H1 (cell line): ENCODE measurements around the gene SLC66A3. TPM values are rescaled to one million over a fixed set of nuclear protein-coding genes. Genes with fewer than 3 reads are reported as not detected.

Experiments
- CTCF ChIA-PET: fragments of 300-600 bp; sonication (Branson Sonifier 250); formaldehyde crosslinking; loops from one replicate; lab custom pipeline; 2021; ENCODE audit not compliant: partially characterized antibody; lab: Charles Lee
- POLR2A ChIA-PET: fragments of 300-600 bp; sonication (Branson Sonifier 250); formaldehyde crosslinking; loops from one replicate; lab custom pipeline; 2021; ENCODE audit warnings: inconsistent platforms; ENCODE audit not compliant: partially characterized antibody; lab: Charles Lee
- DNase-seq, 2 experiments: peaks; one replicate each; pipeline versions ENCODE4 v3.0.0 to v3.0.0-alpha.2; 2010 to 2022; ENCODE audit warnings: low spot score in 2 of 2, low read depth in 1 of 2, mixed read lengths in 1 of 2
- FAIRE-seq: peaks from 2 replicates; lab custom pipeline; 2011; peaks lifted over from hg19 to GRCh38; lab: Jason Lieb, UNC
- H2AFZ ChIP-seq: 2 replicates; pipeline ENCODE4 v1.8.1; 2012; ENCODE audit warnings: low read length, inconsistent platforms
- H2AK5ac ChIP-seq: 2 replicates; pipeline ENCODE4 v1.6.1; 2013; ENCODE audit warnings: low read depth, low read length
- H2BK120ac ChIP-seq: replicated peaks from 2 replicates; pipeline ENCODE3; 2013; ENCODE audit warnings: low read depth, low read length, inconsistent platforms
- H2BK12ac ChIP-seq: 2 replicates; pipeline ENCODE4 v1.6.1; 2013; ENCODE audit warnings: low read depth, low read length
- H2BK15ac ChIP-seq: 2 replicates; pipeline ENCODE4 v1.6.1; 2013; ENCODE audit warnings: low read length
- H2BK20ac ChIP-seq: 2 replicates; pipeline ENCODE4 v1.6.1; 2013; ENCODE audit warnings: low read length
- H2BK5ac ChIP-seq: 2 replicates; pipeline ENCODE4 v1.6.1; 2013; ENCODE audit warnings: low read depth, low read length
- H3K14ac ChIP-seq: 2 replicates; pipeline ENCODE4 v1.6.1; 2013; ENCODE audit warnings: inconsistent platforms; ENCODE audit not compliant: insufficient read length
- H3K18ac ChIP-seq: 2 replicates; pipeline ENCODE4 v1.6.1; 2013; ENCODE audit warnings: low read length; ENCODE audit errors: extremely low read depth
- H3K23ac ChIP-seq: 2 replicates; pipeline ENCODE4 v1.6.1; 2013; ENCODE audit warnings: inconsistent platforms; ENCODE audit not compliant: insufficient read length
- H3K23me2 ChIP-seq: 2 replicates; pipeline ENCODE4 v1.6.1; 2013; ENCODE audit warnings: low read depth, low read length
- H3K27ac ChIP-seq: 2 replicates; pipeline ENCODE4 v1.6.1; 2011; ENCODE audit warnings: low read depth, low read length, inconsistent platforms
- H3K27me3 ChIP-seq, 4 experiments: replicated peaks in 1 of 4; 1 replicate in 1 of 4; 2 replicates in 3 of 4; pipeline versions ENCODE4 v1.6.1 to v1.8.1; 2011 to 2013; ENCODE audit warnings: low read length in 3 of 4, mild to moderate bottlenecking in 3 of 4, inconsistent platforms in 2 of 4, mixed read lengths in 2 of 4, moderate library complexity in 1 of 4; ENCODE audit not compliant: control insufficient read depth in 3 of 4, insufficient read depth in 3 of 4; ENCODE audit errors: extremely low read depth in 1 of 4
- H3K36me3 ChIP-seq, 4 experiments: 2 replicates each; pipeline versions ENCODE4 v1.6.1 to v1.8.1; 2011 to 2013; ENCODE audit warnings: mild to moderate bottlenecking in 4 of 4, low read length in 3 of 4, moderate library complexity in 2 of 4, control low read depth in 1 of 4, inconsistent platforms in 1 of 4; ENCODE audit not compliant: insufficient read depth in 4 of 4, control insufficient read depth in 2 of 4
- H3K4ac ChIP-seq: replicated peaks from 2 replicates; pipeline ENCODE3; 2013; ENCODE audit warnings: low read length, low read depth, mixed read lengths, inconsistent platforms; ENCODE audit not compliant: insufficient read length
- H3K4me1 ChIP-seq, 4 experiments: replicated peaks in 1 of 4; 1 replicate in 1 of 4; 2 replicates in 3 of 4; pipeline versions ENCODE4 v1.6.1 to v1.8.1; 2011 to 2013; ENCODE audit warnings: low read length in 3 of 4, inconsistent platforms in 2 of 4, mixed read lengths in 1 of 4; ENCODE audit not compliant: insufficient read depth in 4 of 4, control insufficient read depth in 3 of 4
- H3K4me2 ChIP-seq, 2 experiments: 2 replicates each; pipeline versions ENCODE4 v1.6.1 to v1.8.1; 2011 to 2013; ENCODE audit warnings: low read depth in 2 of 2, low read length in 2 of 2, control low read depth in 1 of 2, inconsistent platforms in 1 of 2, mild to moderate bottlenecking in 1 of 2; ENCODE audit not compliant: insufficient read depth in 1 of 2
- H3K4me3 ChIP-seq, 4 experiments: fragments of 200-600, 300-600 bp in 1 of 4; sonication (generic), shearing (Covaris generic), sonication (Bioruptor Twin) in 1 of 4; 2 replicates each; pipeline versions ENCODE4 v1.5.1 to v1.8.1; 2011 to 2016; ENCODE audit warnings: low read length in 4 of 4, low read depth in 3 of 4, control low read depth in 2 of 4, inconsistent platforms in 2 of 4, mild to moderate bottlenecking in 2 of 4, mixed read lengths in 1 of 4, moderate library complexity in 1 of 4; ENCODE audit not compliant: insufficient read depth in 2 of 4; ENCODE audit errors: extremely low read depth in 1 of 4
- H3K56ac ChIP-seq: replicated peaks from 2 replicates; pipeline ENCODE3; 2013; ENCODE audit warnings: low read depth, mild to moderate bottlenecking, mixed read lengths, low read length, inconsistent platforms; ENCODE audit not compliant: insufficient read length
- H3K79me1 ChIP-seq: 2 replicates; pipeline ENCODE4 v1.6.1; 2013; ENCODE audit warnings: low read depth, low read length, control low read depth
- H3K79me2 ChIP-seq, 2 experiments: 2 replicates each; pipeline versions ENCODE4 v1.6.1 to v1.8.1; 2012 to 2013; ENCODE audit warnings: low read length in 2 of 2, mild to moderate bottlenecking in 2 of 2, inconsistent platforms in 1 of 2; ENCODE audit not compliant: insufficient read depth in 2 of 2, control insufficient read depth in 1 of 2
- H3K9ac ChIP-seq, 4 experiments: replicated peaks in 1 of 4; 1 replicate in 1 of 4; 2 replicates in 3 of 4; pipeline versions ENCODE4 v1.6.1 to v1.8.1; 2011 to 2013; ENCODE audit warnings: low read depth in 3 of 4, low read length in 3 of 4, control low read depth in 2 of 4, mild to moderate bottlenecking in 2 of 4, moderate library complexity in 2 of 4, inconsistent platforms in 1 of 4; ENCODE audit errors: extremely low read depth in 1 of 4
- H3K9me3 ChIP-seq, 2 experiments: 2 replicates each; pipeline versions ENCODE4 v1.6.1 to v1.8.1; 2012 to 2013; ENCODE audit warnings: mild to moderate bottlenecking in 2 of 2, moderate library complexity in 2 of 2, control low read depth in 1 of 2, inconsistent platforms in 1 of 2, low read depth in 1 of 2, low read length in 1 of 2, mixed read lengths in 1 of 2; ENCODE audit not compliant: insufficient read depth in 2 of 2
- H4K20me1 ChIP-seq, 2 experiments: replicated peaks in 1 of 2; 2 replicates each; pipeline versions ENCODE3 to v1.8.1; 2011 to 2013; ENCODE audit warnings: inconsistent platforms in 2 of 2, low read length in 2 of 2, mild to moderate bottlenecking in 1 of 2; ENCODE audit not compliant: insufficient read depth in 2 of 2, control insufficient read depth in 1 of 2
- H4K5ac ChIP-seq: 2 replicates; pipeline ENCODE4 v1.6.1; 2013; ENCODE audit warnings: low read length, low read depth, mixed read lengths, inconsistent platforms; ENCODE audit not compliant: insufficient read length
- H4K8ac ChIP-seq: 2 replicates; pipeline ENCODE4 v1.8.0; 2013; ENCODE audit warnings: mild to moderate bottlenecking, moderate library complexity, low read length, inconsistent platforms; ENCODE audit not compliant: insufficient read depth; ENCODE audit errors: extremely low read depth
- H4K91ac ChIP-seq: replicated peaks from 2 replicates; pipeline ENCODE3; 2013; ENCODE audit warnings: low read length, mixed read lengths, inconsistent platforms; ENCODE audit not compliant: insufficient read length
- CBX8 ChIP-seq: fragments of 300-800, 300-1000 bp; sonication (generic); IDR thresholded peaks from 2 replicates; pipeline ENCODE4 v1.7.1; 2016; ENCODE audit warnings: low read depth, low read length, borderline replicate concordance
- MAFK ChIP-seq: IDR thresholded peaks from 2 replicates; pipeline ENCODE4 v1.6.1; 2012; ENCODE audit warnings: low read depth, mild to moderate bottlenecking, improper control_type of control experiment, low read length
- NANOG ChIP-seq: IDR thresholded peaks from 2 replicates; pipeline ENCODE4 v1.6.1; 2011; ENCODE audit warnings: low read length, low read depth, mild to moderate bottlenecking, inconsistent platforms; ENCODE audit not compliant: insufficient read depth, poor library complexity, severe bottlenecking
- RBBP5 ChIP-seq: IDR thresholded peaks from 2 replicates; pipeline ENCODE4 v1.7.1; 2012; ENCODE audit warnings: low read depth, mild to moderate bottlenecking, inconsistent platforms, low read length, moderate library complexity, borderline replicate concordance
- SP1 ChIP-seq: IDR thresholded peaks from 2 replicates; pipeline ENCODE4 v1.6.1; 2011; ENCODE audit warnings: low read depth, low read length
- WGBS, 2 experiments: shearing (Covaris generic) in 1 of 2; methylation state at CpG; one replicate each; pipeline versions ENCODE4 v1.1.6 to v1.1.7; 2013 to 2015; ENCODE audit warnings: low lambda C conversion rate in 2 of 2, mixed read lengths in 2 of 2, inconsistent platforms in 1 of 2, low coverage in 1 of 2, missing lambda C conversion rate in 1 of 2; ENCODE audit not compliant: insufficient replicate concordance in 2 of 2, insufficient coverage in 1 of 2, insufficient read length in 1 of 2; ENCODE audit errors: extremely low coverage in 1 of 2, missing lambda C conversion rate in 1 of 2; 5-methylcytosine and 5-hydroxymethylcytosine counted together
- polyA plus RNA-seq, 7 experiments: library from polyadenylated mRNA; depleted of rRNA in 3 of 7; stranded (reverse) in 5 of 7; unstranded in 2 of 7; fragments of >200 nt in 5 of 7; fragments of 200-250 nt in 2 of 7; gene quantifications; 1 replicate in 5 of 7; 2 replicates in 1 of 7; 4 replicates in 1 of 7; pipeline versions ENCODE4 v1.2.1 to v1.2.3, GENCODE V29; 2011 to 2013; ENCODE audit warnings: missing spikeins in 2 of 7, mixed read lengths in 2 of 7
- total RNA-seq: library from RNA; stranded (reverse); fragmentation: NEBNext Ultra II Directional; extraction: Animal tissue kit (Norgen Biotek cat#: 25700); gene quantifications from 2 replicates; pipeline ENCODE4 v1.2.1, GENCODE V29; 2021

SLC66A3 gene
- total and polyA plus RNA-seq, 2 of the 8 experiments (the other 6 are each of a cell fraction or from before 2014, with no cell fraction given) = 8.7 to 27.8 TPM

DNA sequence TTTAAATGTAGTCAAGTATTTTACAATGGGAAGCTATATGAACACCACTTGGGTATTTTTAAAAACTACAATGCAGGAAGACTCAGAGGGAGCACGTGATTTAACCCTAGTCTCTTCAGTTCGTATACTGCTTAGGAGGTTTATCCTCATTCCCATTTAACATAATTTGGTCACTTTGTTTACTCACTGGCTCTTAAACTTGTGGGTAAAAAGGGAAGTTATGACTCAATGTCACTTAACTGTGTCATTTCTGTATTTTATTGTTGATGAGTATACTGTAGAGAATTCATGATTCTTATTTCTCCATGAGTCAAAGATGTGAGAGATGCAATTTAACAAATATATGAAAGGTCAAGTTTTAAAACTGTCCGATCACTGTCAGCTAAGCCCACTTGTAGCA is 48.2 kb downstream of the SLC66A3 start:
- Histone ChIP-seq H3K27me3 (no peaks in the 10 kb centered on the region), H3K36me3 (peaks cover 0 to 34% (median 4%) of the 10 kb centered on the region in 4 experiments; a peak in 3 of 8 replicates), H3K79me1 (no peaks in the 10 kb centered on the region), H3K4me2 (no peak overlapping the region), H2BK120ac (no peak overlapping the region), H2AFZ (no peak overlapping the region), H2BK5ac (no peak overlapping the region), H4K91ac (no peak overlapping the region), H4K5ac (no peak overlapping the region), H3K79me2 (no peaks in the 10 kb centered on the region), H3K14ac (no peak overlapping the region), H3K4me1 (no peaks in the 10 kb centered on the region), H3K23ac (no peak overlapping the region), H3K23me2 (no peaks in the 10 kb centered on the region), H3K9ac (no peak overlapping the region), H3K56ac (no peak overlapping the region), H2AK5ac (no peak overlapping the region), H4K20me1 (no peaks in the 10 kb centered on the region), H2BK12ac (no peak overlapping the region), H3K4ac (no peak overlapping the region), H2BK15ac (no peak overlapping the region), H2BK20ac (no peak overlapping the region), H3K4me3 (no peak overlapping the region), H3K9me3 (no peaks in the 10 kb centered on the region), H3K27ac (no peak overlapping the region), H4K8ac (no peak overlapping the region), H3K18ac (no peak overlapping the region)
- CTCF ChIA-PET = interaction anchor here (0.7 to 1.9 kb wide), 2 partner anchors 71 to 243 kb away, joined by 3 to 4 read pairs; a partner anchor contains a TSS
- DNase-seq (no peak), FAIRE-seq (no peak)
- TF ChIP-seq MAFK (no peak), RBBP5 (no peak), CBX8 (no peak), NANOG (no peak), SP1 (no peak)
- POLR2A ChIA-PET = no interaction called here
- 97% methylated on average over 3 of the region's 3 CpGs; no CpG with 5 or more reads in 1 of the 2 experiments for WGBS, 2 experiments
